HG03520 (cell line): ENCODE results near the gene FSHR.

Experiments
- ATAC-seq: cut with Tn5 transposase; IDR thresholded peaks from one replicate; pipeline ENCODE4 v1.9.1; 2021; ENCODE audit warnings: mild to moderate bottlenecking, moderate library complexity; ENCODE audit not compliant: unreplicated experiment

Gene FSHR

DNA sequence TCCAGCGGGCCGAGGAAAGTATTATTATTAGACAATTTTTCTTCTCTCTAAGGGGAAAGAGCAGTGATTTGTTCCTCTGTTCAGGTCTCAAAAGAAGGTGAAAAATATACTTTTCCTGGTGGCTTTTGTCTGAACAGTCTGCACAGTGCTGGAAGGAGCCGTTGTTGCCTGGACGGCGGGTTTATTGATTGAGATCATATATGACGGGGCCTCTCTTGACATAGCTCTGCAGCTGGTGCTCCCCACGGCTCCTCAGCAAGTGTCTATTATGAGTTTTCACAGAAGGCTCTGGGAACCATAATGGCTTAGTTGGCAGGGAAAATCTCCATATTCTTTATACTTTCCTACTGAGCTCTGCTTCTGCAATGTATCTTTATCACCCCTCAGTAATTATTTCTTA lies 42.9 kb downstream of the FSHR start:
- ATAC-seq: no peak

DNA sequence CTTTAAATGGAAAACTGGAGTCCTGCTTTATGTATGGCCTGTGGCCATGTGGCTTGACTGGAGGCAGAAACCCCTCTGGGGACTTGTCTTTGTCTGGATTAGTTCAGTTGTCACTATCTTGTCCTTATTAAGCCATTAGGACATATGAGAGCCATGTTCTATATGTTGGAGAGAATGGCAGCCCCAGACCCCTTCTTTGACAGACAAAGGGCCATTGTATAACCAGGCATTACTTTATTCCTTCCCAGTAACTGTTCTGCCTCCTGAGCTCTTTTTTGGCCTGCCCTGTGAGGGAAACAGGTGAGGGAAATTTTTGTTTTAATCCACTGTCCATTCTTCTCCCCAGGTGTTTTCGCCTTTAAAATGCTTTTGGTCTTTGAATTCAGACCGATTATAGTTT lies 43.3 kb downstream of the FSHR start:
- no peak for ATAC-seq

DNA sequence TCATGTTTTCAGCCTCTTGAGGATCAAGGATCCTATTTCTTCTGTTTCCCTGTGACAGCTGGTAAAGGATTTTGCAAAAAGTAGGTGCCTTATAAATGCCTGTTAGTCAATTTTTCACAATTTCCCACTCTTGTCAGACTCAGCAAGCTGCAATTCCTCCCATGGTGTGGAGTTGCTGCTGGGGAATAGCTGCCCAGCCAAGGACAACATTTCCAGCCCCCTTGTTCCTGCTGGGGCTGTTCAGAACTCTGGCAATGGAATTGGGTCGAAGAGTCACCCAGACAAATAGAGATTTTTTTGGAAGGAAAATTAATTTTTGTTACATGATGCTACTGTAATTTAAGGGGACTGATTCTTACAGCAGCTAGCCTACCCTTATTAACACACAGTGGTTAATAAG lies 43.7 kb downstream of the FSHR start:
- no peak for ATAC-seq

DNA sequence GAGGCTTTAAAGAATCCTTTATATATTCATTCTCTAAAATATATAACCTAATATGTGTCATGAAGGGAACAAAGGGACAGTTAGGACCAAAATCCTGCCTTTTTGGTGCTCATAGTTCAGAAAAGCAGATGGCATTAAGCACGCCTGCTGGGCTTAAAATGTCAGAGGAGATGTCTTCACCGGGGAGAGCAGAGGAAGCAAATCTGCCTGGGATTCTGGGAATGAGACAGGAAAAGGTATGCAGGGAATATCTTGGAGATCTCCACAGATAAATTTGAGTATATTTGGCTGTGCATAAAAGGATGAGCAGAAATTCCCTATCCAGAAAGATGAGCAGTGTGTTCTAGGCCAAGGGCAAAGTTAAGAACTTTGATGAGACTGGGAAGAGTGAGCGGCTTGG lies 45.5 kb downstream of the FSHR start:
- no peak for ATAC-seq

DNA sequence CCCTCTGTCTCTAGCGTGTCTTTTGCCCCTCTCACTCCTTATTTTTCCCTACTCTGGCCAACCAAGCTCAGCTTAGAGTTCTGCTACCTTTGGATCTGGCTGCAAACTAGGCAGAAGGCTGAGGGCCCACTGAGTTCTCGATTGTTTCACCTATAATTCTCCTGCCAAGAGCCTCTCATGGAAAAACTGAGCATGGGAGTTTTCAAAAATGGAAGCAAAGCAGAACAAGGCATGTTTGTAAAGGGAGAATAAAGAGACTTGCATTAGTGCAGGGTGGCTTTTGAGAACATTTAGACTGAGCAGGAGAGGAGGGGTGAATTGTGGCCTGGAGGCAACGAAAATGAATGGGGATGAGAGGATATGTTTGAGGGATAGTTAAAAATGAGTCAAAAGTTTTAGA lies 45.9 kb downstream of the FSHR start:
- no peak for ATAC-seq

DNA sequence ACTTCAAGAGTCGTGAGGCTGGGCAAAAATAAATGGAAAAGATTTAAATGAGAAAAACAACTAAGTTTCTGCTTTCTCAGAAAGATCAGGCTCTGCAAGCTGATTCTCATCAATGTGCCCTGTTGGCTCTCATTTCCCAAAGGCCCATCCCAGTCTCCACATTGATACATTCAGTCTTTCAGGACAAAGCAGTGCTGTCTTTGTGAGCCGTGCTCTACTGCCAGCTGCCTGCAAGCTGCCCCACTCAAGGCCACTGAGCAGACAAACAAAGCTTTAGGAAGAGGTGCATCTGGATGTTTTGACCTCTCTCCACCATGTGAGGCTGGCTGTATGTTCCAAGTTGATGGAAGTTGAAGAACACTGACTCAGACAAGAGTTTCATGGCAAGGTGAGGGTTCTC lies 48.8 kb downstream of the FSHR start:
- no peak for ATAC-seq

DNA sequence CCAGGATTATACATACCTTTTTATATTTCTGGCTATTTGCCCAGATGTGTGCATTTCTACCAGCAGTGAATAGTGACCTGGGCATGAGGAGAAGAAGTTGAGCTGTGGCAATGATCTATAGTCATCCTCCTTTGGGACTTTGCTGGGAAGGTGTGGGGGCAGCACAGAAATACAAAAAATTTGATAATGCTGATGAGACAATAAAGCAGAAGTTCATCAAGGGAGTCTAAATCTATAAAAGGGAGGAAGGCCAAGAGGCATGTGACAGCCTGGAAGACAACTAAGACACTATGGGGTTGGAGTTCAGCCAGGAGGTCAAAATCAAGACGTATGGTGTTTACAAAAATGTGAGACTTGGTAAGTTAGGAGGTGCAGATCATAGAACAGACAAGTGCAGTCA lies 52.2 kb downstream of the FSHR start:
- no peak for ATAC-seq

DNA sequence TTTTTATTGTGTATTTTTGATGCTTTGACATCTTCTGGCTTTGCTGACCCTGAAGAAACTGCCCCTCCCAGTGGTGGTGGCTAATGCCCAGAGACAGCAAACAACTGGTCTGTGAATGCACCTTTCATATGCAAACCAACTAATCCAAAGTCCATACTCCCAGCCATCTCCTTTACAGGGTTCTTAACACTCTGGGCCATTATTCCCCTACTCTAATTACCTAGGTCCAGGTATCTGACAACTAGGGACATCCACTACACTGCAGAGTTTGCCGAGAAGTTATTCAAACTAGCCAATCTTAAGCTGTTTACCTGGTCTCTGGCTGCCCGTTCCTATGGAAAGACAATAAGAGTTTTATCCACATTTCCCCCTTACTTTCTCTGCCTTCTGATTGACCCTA lies 73.6 kb downstream of the FSHR start:
- no peak for ATAC-seq

DNA sequence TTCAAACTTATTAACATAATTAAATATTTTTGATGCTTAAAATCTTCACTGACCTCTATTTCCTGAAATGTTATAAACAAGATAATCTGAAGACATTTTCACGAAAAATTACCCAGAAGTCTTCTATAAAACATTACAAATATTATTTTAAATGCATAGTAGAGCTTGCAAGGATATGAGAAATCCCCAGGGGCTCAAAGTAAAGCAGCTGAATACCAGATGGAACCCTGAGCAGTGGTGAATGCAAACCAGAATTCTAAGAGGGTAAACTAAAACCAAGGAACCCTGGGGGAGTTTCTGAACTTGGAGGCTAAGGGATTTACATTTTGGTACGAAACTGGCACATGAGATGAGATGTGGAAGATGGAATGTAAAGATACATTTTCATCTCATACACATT lies 83.6 kb downstream of the FSHR start:
- ATAC-seq: no peak

DNA sequence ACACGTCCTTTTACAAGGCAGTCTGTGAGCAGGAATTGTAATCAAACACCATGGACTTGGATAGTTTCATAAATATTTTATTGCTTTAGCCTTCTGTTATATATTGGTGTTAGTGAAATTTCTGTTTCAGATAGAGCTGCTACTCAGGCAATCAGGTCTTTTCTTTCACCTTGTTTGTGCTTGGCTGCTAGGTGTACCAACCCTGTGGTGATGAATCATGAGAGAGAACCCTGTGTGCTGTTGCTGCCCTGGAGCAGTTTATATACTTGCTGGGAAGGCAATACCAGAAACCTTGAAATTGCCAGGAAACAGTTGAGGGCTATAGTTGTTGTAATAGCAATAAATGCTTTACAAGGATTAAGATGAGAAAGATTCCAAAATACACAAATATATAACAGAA lies 84.5 kb downstream of the FSHR start:
- no peak for ATAC-seq

DNA sequence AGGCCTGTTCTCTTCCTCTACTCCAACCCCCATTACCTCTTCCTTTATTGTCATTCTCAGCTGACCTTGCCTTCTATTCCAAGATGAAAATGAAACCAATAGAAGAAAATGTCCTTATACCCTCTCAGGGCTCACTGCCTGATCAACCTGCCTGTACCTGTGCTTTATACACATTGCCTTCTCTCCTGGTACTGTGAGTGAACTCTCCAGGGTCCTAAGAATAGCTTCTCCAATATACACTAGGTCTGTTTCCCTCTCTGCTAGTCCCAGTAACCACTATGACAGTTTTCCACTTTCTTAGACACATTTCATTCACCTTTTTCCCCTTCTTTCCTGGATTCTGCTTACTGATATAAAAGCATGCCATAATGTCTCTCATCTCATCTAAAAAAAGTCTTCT lies 85.7 kb downstream of the FSHR start:
- ATAC-seq: no peak

DNA sequence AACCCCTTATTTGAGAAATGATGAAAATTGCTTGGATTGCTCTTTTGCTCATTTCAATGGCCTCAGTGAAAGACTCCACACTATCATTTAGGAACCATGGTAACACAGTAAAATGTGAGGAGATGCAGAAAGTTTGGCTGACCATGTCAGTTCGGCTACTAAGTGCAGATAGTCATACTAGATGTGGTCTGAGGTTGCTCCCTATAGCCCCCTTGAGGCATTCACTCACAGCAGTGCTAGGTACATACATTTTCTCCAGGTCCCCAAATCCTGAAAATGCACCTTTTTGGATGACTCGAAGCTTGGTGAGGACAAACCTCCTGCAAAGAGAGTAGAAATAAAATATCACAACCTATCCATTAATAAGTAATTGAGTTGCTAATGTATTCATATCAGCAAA lies 86.3 kb downstream of the FSHR start:
- ATAC-seq: no peak

DNA sequence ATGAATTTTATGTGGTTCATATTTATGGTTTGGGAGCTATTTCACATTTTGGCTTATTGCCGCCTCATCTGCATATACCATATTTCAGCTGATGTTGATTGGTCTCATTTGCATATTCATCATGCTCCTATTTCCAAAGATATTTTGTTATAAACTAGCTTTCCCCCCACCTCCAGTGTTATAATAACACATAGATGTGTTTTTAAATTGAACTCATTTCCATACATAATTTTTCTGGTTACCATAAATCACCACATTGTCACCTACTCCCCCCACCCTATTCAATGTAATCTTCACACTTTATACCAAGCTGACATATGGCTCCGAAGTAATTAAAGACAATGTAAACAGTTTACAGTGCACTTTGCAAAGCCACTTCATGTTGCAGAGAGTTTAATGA lies 101.2 kb downstream of the FSHR start:
- no peak for ATAC-seq

DNA sequence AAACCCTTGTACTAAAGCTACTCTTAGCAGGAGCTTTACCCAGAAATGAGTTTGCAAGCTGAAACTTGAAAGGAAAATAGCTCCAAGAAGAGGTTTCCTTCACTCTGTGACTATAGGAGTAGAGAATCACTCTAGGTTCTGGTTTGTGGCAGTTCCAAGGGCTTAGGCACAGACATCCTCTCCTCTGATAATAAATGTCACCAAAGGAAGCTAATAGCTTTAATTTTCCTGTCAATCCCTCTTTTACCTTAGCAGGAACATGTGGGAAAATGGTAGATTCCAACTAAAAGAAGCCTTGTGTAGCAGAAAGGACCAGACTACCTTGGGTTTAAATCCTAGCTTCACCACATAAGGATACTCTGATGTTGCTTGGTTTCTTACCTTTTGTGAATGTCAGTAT lies 104.0 kb downstream of the FSHR start:
- ATAC-seq: no peak

DNA sequence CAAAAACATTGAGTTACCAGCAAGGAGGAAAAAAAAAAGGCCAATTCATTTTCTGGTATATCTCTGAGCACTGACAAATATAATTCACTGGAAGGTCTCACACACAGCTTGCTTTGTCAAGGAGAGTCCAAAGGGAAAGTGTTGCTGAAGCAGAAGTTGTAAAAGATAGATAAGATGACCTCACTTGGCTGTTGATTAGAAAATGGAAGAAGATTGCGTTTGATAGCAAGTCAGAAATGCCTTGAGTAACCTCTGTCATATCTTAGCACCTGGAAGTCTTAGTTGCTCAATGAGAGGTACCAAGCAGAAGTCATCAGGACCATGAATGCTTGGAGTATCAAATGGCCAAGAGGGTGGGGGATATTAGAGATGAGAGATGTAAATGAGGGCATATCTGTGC lies 105.2 kb downstream of the FSHR start:
- no peak for ATAC-seq

DNA sequence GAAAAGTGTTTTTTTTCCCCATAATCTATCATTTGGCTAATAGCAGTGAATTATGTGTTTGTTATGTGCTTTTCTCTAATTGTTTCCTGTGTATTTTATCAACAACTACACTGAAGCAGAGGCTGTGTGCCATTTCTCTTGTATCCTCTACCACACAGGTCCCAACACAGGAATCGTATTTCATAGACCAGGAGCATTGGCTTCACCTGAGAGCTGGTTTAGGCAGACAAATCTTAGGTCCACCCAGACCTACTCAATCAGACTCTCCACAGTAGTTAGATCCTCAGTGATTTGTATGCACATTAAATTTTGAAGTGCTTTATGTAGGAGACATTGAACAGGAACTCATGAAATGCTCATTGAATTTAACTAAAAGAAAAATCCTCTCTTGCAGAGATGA lies 109.2 kb downstream of the FSHR start:
- no peak for ATAC-seq

DNA sequence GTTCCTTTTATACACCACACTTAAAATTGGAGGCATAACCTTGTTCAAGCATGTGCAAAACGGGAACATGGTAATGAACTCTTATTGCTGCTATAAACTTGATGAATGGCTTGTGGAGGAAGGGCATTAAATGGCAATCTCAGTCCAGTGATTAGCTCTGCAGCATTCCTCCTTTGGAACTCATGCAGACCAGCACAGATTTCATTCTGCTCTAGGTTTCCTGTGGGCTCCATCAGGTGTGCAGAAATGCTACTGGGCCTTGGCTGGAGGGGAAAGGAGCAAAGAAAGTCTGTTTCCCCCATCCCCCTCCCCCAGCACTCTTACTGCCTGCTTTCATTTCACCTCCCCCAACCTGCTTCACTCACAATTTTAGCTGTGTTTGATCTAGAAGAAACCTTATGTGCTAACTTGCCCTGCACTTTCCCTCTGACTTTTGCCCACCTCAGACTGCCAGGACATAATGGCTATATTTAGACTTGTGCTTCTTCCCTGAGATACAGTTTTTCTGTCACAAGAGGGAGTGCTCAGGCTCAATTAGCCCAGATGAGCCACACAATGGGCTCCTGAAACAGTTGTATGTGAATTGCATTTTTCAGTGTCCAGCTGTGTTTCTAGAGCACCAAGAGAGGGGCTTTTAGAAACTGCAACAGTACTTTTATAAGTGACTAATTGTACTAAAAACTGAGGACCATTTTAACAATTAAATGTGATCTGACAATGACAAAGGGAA lies 109.8 kb downstream of the FSHR start:
- ATAC-seq: no peak

DNA sequence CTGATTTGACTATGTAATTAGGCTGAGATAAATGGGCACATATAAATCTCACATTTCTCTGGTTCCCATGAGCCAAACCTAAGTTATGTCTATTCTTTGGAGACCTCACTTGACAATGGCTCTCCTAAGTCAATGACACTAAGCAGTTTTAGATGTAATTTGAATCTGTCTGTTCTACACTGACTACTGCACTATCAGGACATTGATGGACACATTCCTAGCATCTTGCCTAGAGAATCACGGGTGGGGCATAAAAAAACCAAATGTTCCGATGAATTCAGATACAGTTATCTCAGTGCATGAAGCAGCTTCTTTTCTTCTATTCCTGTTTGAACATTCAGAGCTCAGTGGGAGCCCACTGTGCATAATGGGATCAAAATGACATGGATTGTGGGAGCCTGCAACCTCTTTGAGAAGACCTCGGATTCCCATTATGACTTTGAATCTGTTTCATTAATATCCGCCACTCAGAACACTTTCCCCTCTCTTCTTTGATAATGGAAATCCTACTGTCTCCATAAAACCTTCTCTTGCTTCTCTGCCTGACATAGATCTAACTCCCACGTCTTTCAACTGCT lies 110.8 kb downstream of the FSHR start:
- ATAC-seq: no peak

DNA sequence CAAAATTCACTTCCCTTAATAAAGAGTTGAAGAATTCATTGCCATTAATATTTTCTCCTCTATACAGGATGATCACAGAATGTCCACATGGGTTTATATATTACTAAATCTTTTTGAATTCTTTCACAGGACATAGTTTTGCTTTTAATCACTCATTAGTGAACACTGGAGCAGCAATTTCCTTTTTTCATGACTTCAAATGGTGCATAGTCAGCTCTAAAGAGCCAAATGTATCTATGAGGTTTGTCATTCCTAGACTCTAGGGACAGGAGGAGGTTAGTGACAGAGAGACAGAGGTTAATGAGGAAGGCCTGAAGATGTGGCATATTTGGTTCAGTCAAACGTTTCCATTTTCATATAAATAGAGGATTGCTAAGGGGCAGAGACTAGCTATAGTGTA lies 111.8 kb downstream of the FSHR start:
- ATAC-seq: no peak

DNA sequence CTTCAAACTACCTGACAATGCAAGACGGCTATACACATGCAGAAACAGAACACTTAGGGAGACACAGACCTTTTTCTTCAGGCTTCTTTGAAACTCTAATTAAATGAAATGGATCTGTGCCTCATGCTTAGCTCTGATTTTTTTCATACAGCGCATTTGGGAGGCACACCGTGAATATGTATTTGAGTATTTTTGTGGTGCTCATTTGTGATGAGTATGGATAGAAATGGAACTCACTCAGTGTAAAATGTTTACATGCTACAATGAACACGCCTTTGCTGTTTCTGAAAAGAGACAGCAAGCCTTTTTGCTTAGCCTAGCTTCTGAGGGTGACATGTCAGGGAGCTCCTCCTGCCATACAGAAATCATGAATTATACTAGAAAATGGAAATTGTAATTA lies 113.3 kb downstream of the FSHR start:
- ATAC-seq: no peak

DNA sequence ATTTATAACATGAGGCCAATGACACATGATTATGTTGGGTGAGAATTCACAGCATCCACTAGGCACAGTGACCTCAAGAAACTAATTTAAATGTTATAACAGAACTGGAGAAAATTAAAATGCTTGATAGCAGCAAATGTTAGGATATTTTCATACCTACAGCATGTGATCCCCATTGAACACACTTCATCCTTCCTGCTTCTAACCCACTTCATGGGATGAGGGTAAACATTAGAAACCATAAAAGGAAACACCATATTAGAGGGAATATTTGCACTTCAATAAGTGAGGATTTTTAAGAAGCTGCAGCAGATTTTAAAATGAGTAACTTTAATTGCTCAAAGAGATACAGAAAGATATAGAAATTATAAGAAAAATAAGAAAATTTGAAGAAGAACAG lies 117.1 kb downstream of the FSHR start:
- no peak for ATAC-seq

DNA sequence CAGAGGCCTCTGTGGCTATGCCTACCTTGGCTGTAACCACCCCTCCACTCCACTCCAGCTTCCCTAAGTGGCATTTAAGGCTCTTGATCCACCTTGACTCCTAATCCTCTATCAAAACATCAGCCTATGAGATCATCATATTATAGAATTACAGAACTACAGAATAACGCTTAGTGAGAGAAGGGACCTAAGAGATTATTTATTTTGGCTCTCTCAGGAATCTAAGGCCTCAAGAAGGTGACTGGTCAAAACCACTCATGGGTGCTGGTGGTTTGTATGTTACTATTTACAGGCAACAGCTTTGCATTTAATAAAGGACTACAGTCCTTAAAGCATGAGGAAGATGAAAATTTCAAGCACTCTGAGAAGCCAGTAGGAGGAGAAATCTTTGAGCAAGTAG lies 118.8 kb downstream of the FSHR start:
- no peak for ATAC-seq
